ENCODE data around the gene MKRN1. TPM values are rescaled to one million over a fixed set of nuclear protein-coding genes. Genes with fewer than 3 reads are reported as not detected.

The MKRN1 gene
- total RNA-seq, 1 donor from 2014 or later = 138 TPM

GRCh38 chr7:140497241-140497769, 18.0 kb upstream of the MKRN1 start:
- TF ChIP-seq, protein P1, sequence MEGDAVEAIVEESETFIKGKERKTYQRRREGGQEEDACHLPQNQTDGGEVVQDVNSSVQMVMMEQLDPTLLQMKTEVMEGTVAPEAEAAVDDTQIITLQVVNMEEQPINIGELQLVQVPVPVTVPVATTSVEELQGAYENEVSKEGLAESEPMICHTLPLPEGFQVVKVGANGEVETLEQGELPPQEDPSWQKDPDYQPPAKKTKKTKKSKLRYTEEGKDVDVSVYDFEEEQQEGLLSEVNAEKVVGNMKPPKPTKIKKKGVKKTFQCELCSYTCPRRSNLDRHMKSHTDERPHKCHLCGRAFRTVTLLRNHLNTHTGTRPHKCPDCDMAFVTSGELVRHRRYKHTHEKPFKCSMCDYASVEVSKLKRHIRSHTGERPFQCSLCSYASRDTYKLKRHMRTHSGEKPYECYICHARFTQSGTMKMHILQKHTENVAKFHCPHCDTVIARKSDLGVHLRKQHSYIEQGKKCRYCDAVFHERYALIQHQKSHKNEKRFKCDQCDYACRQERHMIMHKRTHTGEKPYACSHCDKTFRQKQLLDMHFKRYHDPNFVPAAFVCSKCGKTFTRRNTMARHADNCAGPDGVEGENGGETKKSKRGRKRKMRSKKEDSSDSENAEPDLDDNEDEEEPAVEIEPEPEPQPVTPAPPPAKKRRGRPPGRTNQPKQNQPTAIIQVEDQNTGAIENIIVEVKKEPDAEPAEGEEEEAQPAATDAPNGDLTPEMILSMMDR (IDR thresholded peaks at IDR 0.05; ENCODE audit: partially characterized antibody, unreplicated experiment) = no peak
- no peak for DNase-seq
- no peaks in the 10 kb centered on the region for H3K36me3 Mint-ChIP-seq (ENCODE audit: unreplicated experiment)
- H3K9me3 Mint-ChIP-seq (ENCODE audit: unreplicated experiment) = peaks cover 3% of the 10 kb centered on the region
- no peak overlapping the region for H3K4me3 Mint-ChIP-seq (ENCODE audit: unreplicated experiment)
- H3K27me3 Mint-ChIP-seq (ENCODE audit: unreplicated experiment) = no peaks in the 10 kb centered on the region
- H3K4me1 Mint-ChIP-seq (ENCODE audit: low read depth, unreplicated experiment) = no peaks in the 10 kb centered on the region
- H3K27ac Mint-ChIP-seq (ENCODE audit: unreplicated experiment) = no peak overlapping the region

DNA sequence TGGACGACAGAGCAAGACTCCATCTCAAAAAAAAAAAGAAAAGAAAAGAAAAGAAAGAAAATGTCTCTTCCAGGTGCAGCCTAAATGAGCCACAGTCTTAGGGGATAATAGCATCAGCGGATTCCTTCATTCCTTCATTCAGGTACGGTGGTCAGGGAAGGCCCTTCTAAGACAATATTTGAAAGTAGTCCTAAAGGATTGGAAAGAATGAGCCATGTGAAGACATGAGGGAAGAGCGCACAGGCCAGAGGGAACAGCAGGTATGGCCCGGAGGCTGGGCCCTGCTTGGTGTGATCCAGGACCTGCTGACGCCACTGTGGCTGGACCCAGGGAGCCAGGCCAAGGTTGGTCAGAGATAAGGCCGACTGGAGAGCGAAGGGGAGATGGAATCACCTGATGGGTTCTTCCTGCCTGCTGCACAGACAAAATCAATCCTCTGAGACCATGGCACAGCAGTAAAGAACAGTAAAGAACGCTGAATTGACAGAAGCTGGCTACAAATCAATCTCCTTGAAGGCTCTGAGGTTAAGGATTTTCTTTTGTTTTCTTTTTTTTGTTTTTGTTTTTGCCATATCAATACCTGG, 16.3 kb upstream of the MKRN1 start:
- TF ChIP-seq, protein P1 (IDR thresholded peaks at IDR 0.05; ENCODE audit: partially characterized antibody, unreplicated experiment) = no peak
- no peak overlapping the region for H3K27ac Mint-ChIP-seq (ENCODE audit: unreplicated experiment)

DNA sequence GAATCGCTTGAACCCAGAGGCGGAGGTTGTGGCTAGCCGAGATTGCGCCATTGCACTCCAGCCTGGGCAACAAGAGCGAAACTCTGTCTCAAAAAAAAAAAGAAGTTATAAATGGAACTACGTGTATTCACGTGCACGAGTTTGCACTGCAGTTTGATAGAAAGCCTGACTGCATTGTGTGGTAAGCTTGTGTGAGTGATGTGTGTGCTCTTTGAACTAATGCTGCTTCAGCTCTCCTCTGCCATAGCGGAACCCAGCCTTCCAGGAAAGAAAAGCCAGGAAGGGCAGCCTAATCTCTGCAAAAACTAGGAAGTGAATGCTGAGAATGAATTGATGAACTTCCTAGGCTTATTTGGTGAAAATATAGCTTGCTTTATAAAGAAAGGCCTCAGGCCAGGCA, 15.6 kb upstream of the MKRN1 start:
- Mint-ChIP-seq H3K27ac (ENCODE audit: unreplicated experiment) (no peak overlapping the region), H3K36me3 (ENCODE audit: unreplicated experiment) (no peaks in the 10 kb centered on the region), H3K4me3 (ENCODE audit: unreplicated experiment) (no peak overlapping the region), H3K9me3 (ENCODE audit: unreplicated experiment) (peaks cover 3% of the 10 kb centered on the region), H3K4me1 (ENCODE audit: low read depth, unreplicated experiment) (no peaks in the 10 kb centered on the region), H3K27me3 (ENCODE audit: unreplicated experiment) (no peaks in the 10 kb centered on the region)
- no peak for DNase-seq
- TF ChIP-seq, protein P1 (IDR thresholded peaks at IDR 0.05; ENCODE audit: partially characterized antibody, unreplicated experiment) = no peak

More for the DNA sequence above, 16.3 kb upstream of the MKRN1 start:
- Mint-ChIP-seq H3K4me3 (ENCODE audit: unreplicated experiment) (no peak overlapping the region), H3K4me1 (ENCODE audit: low read depth, unreplicated experiment) (no peaks in the 10 kb centered on the region), H3K27me3 (ENCODE audit: unreplicated experiment) (no peaks in the 10 kb centered on the region), H3K9me3 (ENCODE audit: unreplicated experiment) (peaks cover 3% of the 10 kb centered on the region), H3K36me3 (ENCODE audit: unreplicated experiment) (no peaks in the 10 kb centered on the region)
- DNase-seq = no peak

DNA sequence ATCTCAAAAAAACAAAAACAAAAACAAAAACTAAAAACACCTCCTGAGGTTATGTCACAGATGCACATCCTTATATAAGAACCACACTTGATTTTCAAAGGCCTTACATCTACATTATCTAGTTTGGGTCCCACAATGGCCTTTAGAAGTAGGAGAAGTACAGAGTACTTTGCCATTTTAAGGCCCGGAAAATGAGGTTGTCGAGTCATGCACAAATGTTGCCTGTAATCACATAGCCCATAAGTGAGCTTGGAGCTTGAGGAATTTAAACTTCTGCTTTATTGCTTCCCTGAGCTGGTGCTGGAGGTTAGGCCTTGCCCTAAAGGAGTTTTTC, 9.7 kb upstream of the MKRN1 start:
- Mint-ChIP-seq H3K4me3 (ENCODE audit: unreplicated experiment) (no peak overlapping the region), H3K9me3 (ENCODE audit: unreplicated experiment) (no peaks in the 10 kb centered on the region), H3K27ac (ENCODE audit: unreplicated experiment) (no peak overlapping the region), H3K36me3 (ENCODE audit: unreplicated experiment) (no peaks in the 10 kb centered on the region), H3K27me3 (ENCODE audit: unreplicated experiment) (peaks cover 2% of the 10 kb centered on the region), H3K4me1 (ENCODE audit: low read depth, unreplicated experiment) (peaks cover 3% of the 10 kb centered on the region)
- TF ChIP-seq, protein P1 (IDR thresholded peaks at IDR 0.05; ENCODE audit: partially characterized antibody, unreplicated experiment) = no peak
- DNase-seq = no peak

DNA sequence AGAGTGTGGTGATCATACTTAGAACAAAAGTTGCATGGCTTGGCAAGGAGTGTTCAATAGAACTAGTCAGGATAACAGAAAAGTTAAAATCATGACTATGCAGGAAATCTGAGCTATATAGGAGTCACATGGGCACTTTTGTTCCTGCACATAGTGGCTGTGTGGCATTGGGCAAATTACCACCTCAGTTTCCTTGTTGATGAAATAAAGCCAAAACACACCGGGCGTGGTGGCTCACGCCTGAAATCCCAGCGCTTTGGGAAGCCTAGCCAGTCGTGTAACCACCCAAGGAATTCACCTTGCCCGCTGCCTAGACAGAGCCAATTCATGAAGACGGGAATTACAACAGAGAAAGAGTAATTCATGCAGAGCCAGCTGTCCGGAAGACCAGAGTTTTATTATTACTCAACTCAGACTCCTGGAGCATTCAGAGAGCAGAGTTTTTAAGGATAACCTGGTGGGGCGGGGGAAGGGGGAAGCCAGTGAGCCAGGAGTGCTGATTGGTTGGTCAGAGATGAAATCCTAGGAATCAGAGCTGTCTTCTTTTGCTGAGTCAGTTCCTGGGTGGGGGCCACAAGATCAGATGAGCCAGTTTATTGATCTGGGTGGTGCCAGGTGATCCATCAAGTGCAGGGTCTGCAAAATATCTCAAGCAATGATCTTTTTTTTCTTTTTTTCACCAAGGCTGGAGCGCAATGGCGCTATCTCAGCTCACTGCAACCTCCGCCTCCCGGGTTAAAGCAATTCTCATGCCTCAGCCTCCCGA, 6.4 kb upstream of the MKRN1 start:
- no peaks in the 10 kb centered on the region for H3K36me3 Mint-ChIP-seq (ENCODE audit: unreplicated experiment)
- peaks cover 2% of the 10 kb centered on the region for H3K27me3 Mint-ChIP-seq (ENCODE audit: unreplicated experiment)
- DNase-seq = no peak
- H3K4me3 Mint-ChIP-seq (ENCODE audit: unreplicated experiment) = no peak overlapping the region
- TF ChIP-seq, protein P1 (IDR thresholded peaks at IDR 0.05; ENCODE audit: partially characterized antibody, unreplicated experiment) = no peak
- no peak overlapping the region for H3K27ac Mint-ChIP-seq (ENCODE audit: unreplicated experiment)
- H3K9me3 Mint-ChIP-seq (ENCODE audit: unreplicated experiment) = no peaks in the 10 kb centered on the region
- H3K4me1 Mint-ChIP-seq (ENCODE audit: low read depth, unreplicated experiment) = peaks cover 3% of the 10 kb centered on the region

Measured in glutamatergic neuron (in vitro differentiated cells).